SK-N-MC (cell line): ENCODE data around the gene ERBB4.

Experiments used
- EZH2 ChIP-seq: fragments of 200-600 bp; sonication (generic); IDR thresholded peaks from one replicate; pipeline ENCODE4 v1.6.1; 2017; ENCODE audit warnings: antibody characterized with exemption
- FOXP2 ChIP-seq: optimal IDR thresholded peaks from 2 replicates; pipeline ENCODE3; 2011; ENCODE audit warnings: mild to moderate bottlenecking, moderate library complexity; ENCODE audit not compliant: insufficient read depth; ENCODE audit errors: extremely low read length, control extremely low read depth
- POLR2AphosphoS5 ChIP-seq: IDR thresholded peaks from 2 replicates; pipeline ENCODE4 v1.6.1; 2012; ENCODE audit warnings: mild to moderate bottlenecking, low read depth, low read length, borderline replicate concordance

DNA sequence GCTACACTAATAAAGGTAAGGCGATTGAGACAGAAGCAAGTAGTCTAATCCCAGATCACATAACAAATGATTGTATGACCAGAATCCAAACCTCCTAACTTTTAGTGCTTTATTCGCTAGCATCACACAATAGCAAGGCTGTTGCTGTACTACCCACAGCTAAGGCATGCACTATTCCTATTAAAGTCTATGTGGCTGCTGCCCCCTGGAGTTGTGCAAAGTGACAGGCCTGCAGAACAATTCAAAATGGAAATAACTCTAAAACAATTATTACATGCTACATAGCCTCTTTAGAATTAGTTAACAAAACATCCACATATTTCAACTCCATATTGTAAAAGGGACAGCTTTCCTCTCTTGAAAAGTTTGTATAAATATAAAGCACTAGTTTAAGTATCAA lies 6.0 kb downstream of the ERBB4 start:
- TF ChIP-seq POLR2AphosphoS5 (no peak), EZH2 (no peak), FOXP2 (no peak)
